Activated naive CD4-positive, alpha-beta T cell treated with anti-CD3 and anti-CD28 coated beads, Interleukin-2, amount 10 ng/mL, durations not matched to agents 7 days and 5 days (primary cell): ENCODE data around the gene GRIK4.
"Not testable (repeated sequence)": the region's sequence is repeated elsewhere in the genome, so short reads cannot be mapped to it uniquely, and the experiment has no call there.

Experiments
- CTCF ChIA-PET: fragments of 350-600 bp; sonication (Branson Sonifier 250); formaldehyde crosslinking; loops from one replicate; lab custom pipeline; 2021; ENCODE audit warnings: antibody characterized with exemption; lab: Charles Lee
- DNase-seq: peaks from one replicate; pipeline ENCODE4 v3.0.0-alpha.2; 2020
- H3K27ac Mint-ChIP-seq: one replicate; pipeline ENCODE4 v1.8.0; 2021; ENCODE audit warnings: mild to moderate bottlenecking, moderate library complexity, mixed read lengths
- H3K27me3 Mint-ChIP-seq: one replicate; pipeline ENCODE4 v1.8.0; 2021; ENCODE audit warnings: mild to moderate bottlenecking, mixed read lengths
- H3K36me3 Mint-ChIP-seq: one replicate; pipeline ENCODE4 v1.8.0; 2021; ENCODE audit warnings: mixed read lengths
- H3K4me1 Mint-ChIP-seq: one replicate; pipeline ENCODE4 v1.8.0; 2021; ENCODE audit warnings: mixed read lengths
- H3K4me3 Mint-ChIP-seq: one replicate; pipeline ENCODE4 v1.8.0; 2021; ENCODE audit warnings: mild to moderate bottlenecking, moderate library complexity, mixed read lengths
- H3K9me3 Mint-ChIP-seq: one replicate; pipeline ENCODE4 v1.8.0; 2021; ENCODE audit warnings: mixed read lengths

The GRIK4 gene

DNA sequence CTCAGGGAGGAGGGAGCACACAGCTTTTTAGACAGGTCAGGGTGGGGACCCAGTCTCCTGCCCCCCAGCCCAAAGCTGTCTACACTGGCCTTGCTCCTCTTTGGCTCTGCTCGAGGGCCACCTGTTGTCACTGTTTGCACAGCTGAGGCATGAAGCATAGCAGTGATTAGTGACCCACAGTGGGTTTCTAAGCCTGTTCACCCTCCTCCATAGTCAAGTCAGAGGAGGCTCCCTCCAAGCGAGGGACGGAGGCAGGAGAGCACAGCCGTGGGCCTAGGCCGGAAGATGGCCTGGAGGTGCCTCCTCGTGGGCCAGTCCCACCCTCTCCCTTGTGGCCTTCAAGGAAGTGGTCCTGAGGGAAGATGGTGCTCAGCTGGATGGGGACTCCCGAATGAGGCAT, 241.1 kb downstream of the GRIK4 start:
- CTCF ChIA-PET = no interaction called here
- Mint-ChIP-seq H3K4me1 (no peaks in the 10 kb centered on the region), H3K9me3 (no peaks in the 10 kb centered on the region), H3K4me3 (no peak overlapping the region), H3K27me3 (peaks cover 6% of the 10 kb centered on the region), H3K36me3 (no peaks in the 10 kb centered on the region), H3K27ac (no peak overlapping the region)
- no peak for DNase-seq

DNA sequence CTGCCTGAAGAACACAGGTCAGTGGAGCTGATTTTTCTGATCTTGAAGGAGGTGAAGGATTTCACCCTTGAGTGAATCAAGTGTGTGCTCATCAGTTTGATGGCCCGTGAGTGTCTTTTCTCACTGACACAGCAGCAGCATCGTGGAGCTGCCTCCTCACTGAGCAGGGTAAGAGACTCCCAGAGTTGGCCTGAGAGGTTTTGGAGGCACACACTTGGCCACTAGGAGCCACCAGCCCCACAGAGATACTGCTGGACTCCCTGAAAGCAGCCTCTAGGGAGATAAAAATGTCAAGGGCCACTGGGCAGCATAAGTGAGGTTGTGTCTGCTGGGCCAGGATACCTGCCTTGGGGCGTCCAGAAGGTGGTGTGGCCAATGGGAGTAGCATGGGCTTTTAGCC, 245.4 kb downstream of the GRIK4 start:
- Mint-ChIP-seq H3K4me3 (no peak overlapping the region), H3K27ac (no peak overlapping the region), H3K36me3 (no peaks in the 10 kb centered on the region), H3K27me3 (no peaks in the 10 kb centered on the region), H3K9me3 (no peaks in the 10 kb centered on the region), H3K4me1 (no peaks in the 10 kb centered on the region)
- DNase-seq = no peak
- CTCF ChIA-PET = no interaction called here

DNA sequence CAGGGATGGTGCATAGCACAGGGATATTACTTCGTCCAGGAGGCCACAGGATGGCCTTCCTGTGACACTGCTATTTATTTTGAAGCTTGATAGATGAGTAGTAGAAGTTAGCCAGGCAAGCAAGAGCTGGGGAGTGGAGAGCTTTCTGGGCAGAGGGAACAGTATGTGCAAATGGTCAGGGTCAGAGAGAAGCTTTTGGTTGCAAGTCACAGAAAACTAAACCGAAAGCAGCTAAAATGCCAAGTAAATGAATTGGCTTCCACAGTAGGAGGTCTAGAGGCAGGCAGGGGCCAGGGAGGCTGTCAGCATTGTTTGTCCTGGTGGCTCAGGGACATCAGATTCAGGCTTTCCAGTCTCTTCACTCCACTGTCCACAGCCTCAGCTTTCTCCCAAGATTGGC, 247.5 kb downstream of the GRIK4 start:
- Mint-ChIP-seq H3K9me3 (no peaks in the 10 kb centered on the region), H3K4me1 (no peaks in the 10 kb centered on the region), H3K27me3 (no peaks in the 10 kb centered on the region), H3K4me3 (no peak overlapping the region), H3K27ac (no peak overlapping the region), H3K36me3 (no peaks in the 10 kb centered on the region)
- DNase-seq = no peak
- CTCF ChIA-PET = no interaction called here

DNA sequence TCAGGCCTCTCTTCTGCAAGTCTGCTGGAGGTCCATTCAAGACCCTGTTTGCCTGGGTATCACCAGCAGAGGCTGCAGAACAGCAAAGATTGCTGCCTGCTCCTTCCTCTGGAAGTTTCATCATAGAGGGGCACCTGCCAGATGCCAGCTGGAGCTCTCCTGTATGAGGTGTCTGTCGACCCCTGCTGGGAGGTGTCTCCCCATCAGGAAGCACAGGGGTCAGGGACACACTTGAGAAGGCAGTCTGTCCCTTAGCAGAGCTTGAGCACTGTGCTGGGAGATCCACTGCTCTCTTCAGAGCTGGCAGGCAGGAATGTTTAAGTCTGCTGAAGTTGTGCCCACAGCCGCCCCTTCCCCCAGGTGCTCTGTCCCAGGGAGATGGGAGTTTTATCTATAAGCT, 254.2 kb downstream of the GRIK4 start:
- DNase-seq, H3K4me3 Mint-ChIP-seq, H3K4me1 Mint-ChIP-seq, H3K9me3 Mint-ChIP-seq, H3K27me3 Mint-ChIP-seq, H3K27ac Mint-ChIP-seq, CTCF ChIA-PET, H3K36me3 Mint-ChIP-seq: not testable (repeated sequence)

DNA sequence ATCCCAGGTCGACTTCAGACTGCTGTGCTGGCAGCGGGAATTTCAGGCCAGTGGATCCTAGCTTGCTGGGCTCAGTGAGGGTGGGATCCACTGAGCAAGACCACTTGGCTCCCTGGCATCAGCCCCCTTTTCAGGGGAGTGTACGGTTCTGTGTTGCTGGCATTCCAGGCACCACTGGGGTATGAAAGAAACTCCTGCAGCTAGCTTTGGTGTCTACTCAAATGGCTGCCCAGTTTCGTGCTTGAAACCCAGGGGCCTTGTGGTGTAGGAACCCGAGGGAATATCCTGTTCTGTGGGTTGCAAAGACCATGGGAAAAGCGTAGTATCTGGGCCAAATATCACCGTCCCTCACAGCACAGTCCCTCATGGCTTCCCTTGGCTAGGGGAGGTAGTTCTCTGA, 254.8 kb downstream of the GRIK4 start:
- H3K36me3 Mint-ChIP-seq = no peaks in the 10 kb centered on the region
- H3K27me3 Mint-ChIP-seq = peaks cover 5% of the 10 kb centered on the region
- no peaks in the 10 kb centered on the region for H3K4me1 Mint-ChIP-seq
- no peak overlapping the region for H3K4me3 Mint-ChIP-seq
- H3K27ac Mint-ChIP-seq = no peak overlapping the region
- no peak for DNase-seq
- CTCF ChIA-PET = no interaction called here
- no peaks in the 10 kb centered on the region for H3K9me3 Mint-ChIP-seq

DNA sequence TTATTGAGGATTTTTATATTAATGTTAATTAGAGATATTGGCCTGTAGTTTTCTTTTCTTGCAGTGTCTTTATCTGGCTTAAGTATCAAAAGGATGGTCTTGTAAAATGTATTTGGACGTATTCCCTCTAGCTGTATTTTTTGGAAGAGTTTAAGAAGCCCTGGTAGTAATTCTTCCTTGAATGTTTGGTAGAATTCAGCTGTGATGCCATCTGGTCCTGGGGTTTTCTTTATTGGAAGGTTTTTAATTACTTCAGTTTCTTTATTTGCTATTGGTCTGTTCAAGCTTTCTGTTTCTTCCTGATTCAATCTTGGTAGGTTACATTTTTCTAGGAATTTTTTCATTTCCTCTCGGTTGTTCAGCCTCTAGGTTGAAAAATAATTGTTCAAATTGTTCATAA, 257.4 kb downstream of the GRIK4 start:
- peaks cover 7% of the 10 kb centered on the region for H3K27me3 Mint-ChIP-seq
- CTCF ChIA-PET = no interaction called here
- no peaks in the 10 kb centered on the region for H3K9me3 Mint-ChIP-seq
- H3K36me3 Mint-ChIP-seq = no peaks in the 10 kb centered on the region
- H3K27ac Mint-ChIP-seq = no peak overlapping the region
- no peak for DNase-seq
- no peak overlapping the region for H3K4me3 Mint-ChIP-seq
- H3K4me1 Mint-ChIP-seq = no peaks in the 10 kb centered on the region

DNA sequence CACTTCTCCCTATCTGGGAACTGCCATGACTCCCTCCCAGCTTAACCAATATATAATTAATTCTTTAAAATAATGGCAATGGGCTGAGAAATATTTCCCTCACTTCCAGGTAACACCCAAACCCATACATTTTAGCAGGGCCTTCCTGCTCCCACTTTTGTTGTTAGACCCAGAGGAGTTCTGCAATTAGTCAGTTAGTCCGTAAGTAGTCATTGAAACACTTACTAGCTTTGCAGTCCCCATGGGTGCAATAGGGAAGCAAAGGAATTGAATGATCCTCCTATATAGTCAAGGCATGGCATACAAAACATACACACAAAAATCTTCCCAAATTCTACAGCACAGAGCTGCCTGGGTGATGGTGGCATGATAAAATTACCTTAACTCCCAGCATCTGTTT, 258.4 kb downstream of the GRIK4 start:
- H3K27me3 Mint-ChIP-seq = peaks cover 10% of the 10 kb centered on the region
- H3K27ac Mint-ChIP-seq = no peak overlapping the region
- H3K36me3 Mint-ChIP-seq = no peaks in the 10 kb centered on the region
- H3K4me1 Mint-ChIP-seq = no peaks in the 10 kb centered on the region
- CTCF ChIA-PET = no interaction called here
- no peak overlapping the region for H3K4me3 Mint-ChIP-seq
- H3K9me3 Mint-ChIP-seq = no peaks in the 10 kb centered on the region
- DNase-seq = no peak

DNA sequence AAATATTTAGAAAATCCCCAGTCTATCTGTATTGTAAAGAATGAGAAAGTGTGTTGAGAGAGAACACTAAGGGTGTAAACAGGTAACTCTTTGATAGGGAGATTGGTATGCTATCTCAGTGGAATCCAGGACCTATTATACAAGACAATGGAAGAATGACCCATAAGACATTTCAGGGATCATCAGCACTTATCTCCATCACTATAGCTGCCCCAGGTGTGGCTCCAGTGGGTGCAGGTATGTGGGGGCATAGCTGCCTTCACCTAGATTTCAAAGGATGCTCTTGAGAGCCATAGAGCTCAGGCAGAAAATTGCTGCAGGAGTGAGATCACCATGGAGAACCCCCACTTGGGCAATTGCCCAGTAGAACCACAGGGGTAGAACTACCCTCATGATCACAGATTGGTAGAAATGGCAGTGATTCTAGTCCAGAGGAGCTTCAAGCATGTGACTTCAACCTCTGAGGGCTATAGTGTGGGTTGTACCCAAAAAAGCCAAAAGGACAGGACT, 260.1 kb downstream of the GRIK4 start:
- H3K36me3 Mint-ChIP-seq = no peaks in the 10 kb centered on the region
- CTCF ChIA-PET = no interaction called here

DNA sequence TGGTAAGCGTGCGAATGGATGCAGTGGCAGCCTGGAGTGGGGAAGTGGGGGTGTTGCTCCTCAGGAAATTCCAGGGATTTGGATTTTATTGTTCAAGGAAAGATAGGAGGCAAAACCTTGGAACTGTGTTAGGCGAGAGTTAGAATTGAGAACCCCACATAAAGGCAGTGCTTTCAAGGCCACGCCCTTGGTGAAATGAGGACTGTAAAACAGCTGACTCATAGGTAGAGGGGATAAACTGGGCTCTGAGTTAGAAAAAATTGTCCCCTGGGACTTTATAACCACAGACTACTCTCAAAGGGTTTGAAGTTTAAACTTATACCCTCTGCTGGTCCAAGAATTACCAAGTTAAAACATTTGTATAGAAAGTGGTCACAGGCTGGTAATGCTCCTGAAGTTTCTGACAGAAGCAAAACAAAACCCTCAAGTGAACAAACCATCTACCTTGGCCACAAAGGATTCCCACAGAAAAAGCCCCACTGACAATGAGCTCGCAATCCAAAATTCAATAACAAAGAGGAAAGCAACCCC, 262.0 kb downstream of the GRIK4 start:
- DNase-seq = no peak
- Mint-ChIP-seq H3K4me1 (no peaks in the 10 kb centered on the region), H3K27ac (no peak overlapping the region), H3K4me3 (no peak overlapping the region), H3K9me3 (no peaks in the 10 kb centered on the region), H3K27me3 (peaks cover 4% of the 10 kb centered on the region), H3K36me3 (no peaks in the 10 kb centered on the region)
- CTCF ChIA-PET = interaction anchor here (0.9 kb wide), 1 partner anchor 284 kb away, joined by 3 read pairs; no protein-coding TSS in a partner anchor

More for the DNA sequence above, 260.1 kb downstream of the GRIK4 start:
- Mint-ChIP-seq H3K9me3 (no peaks in the 10 kb centered on the region), H3K4me3 (no peak overlapping the region), H3K4me1 (no peaks in the 10 kb centered on the region), H3K27ac (no peak overlapping the region), H3K27me3 (peaks cover 4% of the 10 kb centered on the region)
- DNase-seq = no peak

DNA sequence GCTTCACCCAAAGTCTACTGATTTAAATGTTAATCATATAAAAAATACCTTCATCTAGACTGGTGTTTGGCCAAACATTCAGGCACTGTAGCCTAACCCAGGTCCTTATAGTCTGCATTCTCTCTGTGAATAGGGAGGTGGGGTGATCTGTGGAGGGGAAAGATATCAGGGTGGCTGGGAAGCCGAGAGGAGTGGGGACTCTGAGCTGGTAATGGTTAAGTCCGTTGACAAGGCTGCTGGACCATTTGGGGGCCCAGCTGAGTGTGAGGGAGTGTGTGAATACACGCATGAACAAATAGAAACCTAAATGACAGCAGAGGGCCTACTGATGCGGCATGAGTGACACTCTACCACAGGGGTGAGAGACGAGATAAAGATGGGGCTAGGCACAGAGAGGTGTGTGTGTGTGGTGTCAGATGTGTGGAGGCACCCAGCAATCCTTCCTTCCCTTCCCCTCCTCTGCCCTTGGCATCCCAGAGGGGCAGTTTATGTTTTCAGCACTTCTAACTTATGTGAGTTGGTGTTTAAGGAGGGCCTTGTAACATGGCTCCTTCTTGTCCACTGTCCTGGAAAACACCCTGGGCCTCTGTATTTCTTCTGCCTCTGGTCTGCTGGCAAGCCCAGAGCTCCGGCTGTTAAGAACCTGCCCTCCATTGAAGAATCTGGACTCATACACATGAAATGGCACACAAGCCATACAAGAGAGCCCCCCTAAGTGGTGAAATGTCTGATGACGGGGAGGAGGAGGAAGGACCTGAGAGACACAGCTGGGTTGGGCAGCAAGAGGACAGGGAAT, 263.2 kb downstream of the GRIK4 start:
- Mint-ChIP-seq H3K4me1 (no peaks in the 10 kb centered on the region), H3K27ac (no peak overlapping the region), H3K36me3 (no peaks in the 10 kb centered on the region), H3K9me3 (no peaks in the 10 kb centered on the region), H3K27me3 (peaks cover 12% of the 10 kb centered on the region), H3K4me3 (no peak overlapping the region)
- CTCF ChIA-PET = no interaction called here
- DNase-seq = no peak

DNA sequence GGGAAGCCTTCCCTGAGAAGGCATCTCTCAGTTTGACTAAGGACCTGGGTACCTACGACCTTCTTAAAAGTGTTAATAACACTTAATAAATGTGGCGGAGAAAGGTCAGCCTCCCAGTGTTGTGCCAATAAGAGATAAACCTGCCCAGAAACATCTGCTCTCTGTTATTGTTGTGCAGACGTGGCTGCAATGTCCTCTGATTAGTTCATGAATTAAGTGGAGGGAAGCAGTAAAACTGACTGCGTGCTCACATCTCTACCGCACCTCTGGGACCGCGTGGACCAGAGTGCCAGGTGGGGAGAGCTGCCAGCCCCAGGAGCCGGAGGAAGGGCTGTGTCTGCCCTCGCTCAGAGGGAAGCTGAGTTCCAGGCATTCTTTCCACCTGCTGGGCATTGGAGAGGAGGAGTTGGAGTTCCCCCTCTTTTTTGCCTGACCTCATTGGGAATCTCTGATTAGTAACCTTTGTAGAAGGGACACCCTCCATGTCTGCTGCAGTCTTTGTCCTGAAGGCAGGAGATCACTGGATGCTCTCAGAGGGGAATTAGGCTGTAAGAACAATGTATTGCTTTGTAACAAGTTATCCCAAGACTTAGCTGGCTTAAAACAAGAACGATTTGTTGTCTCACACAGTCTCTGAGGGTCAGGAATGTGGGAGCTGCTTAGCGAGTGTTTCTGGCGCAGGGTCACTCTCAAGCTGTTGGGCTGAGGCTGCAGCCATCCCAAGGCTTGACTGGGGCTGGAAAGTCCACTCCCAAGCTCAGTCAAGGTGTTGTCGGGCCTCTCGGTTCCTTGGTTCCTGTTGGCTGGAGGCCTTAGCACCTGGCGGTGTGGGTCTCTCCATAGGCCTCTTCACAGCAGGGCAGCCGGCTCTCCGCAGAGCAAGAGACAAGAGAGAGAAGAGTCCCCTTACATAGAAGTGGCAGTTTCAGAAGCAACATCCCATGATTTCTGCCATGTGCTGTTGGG, 264.7 kb downstream of the GRIK4 start:
- H3K9me3 Mint-ChIP-seq = no peaks in the 10 kb centered on the region
- DNase-seq = no peak
- no peak overlapping the region for H3K4me3 Mint-ChIP-seq
- H3K27me3 Mint-ChIP-seq = peaks cover 12% of the 10 kb centered on the region
- no peaks in the 10 kb centered on the region for H3K4me1 Mint-ChIP-seq
- no peaks in the 10 kb centered on the region for H3K36me3 Mint-ChIP-seq
- H3K27ac Mint-ChIP-seq = no peak overlapping the region
- CTCF ChIA-PET = no interaction called here

DNA sequence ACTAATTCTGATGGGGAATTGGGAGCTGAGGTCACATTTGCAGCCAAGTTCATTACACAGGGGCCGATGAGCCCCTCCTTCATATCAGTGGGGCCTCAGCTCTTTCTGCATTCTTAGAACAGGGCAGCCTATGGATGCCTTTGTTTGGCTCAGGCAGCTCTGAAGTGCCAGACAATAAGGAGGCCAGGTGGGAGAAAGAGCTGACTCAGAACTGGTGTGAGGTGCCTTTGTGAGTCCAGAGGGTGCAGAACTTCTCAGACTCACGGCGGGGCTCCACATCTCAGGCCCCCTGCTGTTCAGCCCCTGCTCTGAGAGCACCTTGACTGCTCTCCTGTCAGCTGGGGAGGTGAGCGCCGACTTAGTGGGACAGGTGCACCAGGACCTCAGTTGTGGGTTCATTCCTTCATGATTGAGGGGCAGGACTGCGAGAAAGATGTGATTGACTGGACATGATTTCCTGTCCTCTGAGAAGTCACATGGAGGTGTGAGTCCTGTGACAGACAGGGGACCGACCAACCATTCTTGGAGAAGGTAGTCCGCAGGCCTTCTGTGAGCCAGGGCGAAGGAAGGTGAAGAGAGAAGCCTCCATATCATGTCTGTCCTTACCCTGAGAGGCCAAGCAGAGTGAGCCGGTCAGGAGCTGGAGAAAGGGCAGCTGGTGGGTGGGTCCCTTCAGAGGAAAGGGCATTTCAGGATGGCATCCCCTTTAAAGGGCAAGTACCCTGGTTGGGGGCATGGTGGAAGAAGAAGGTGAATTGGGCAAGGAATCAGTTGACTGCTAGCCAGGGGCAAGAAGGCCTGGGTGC, 267.3 kb downstream of the GRIK4 start:
- no peaks in the 10 kb centered on the region for H3K36me3 Mint-ChIP-seq
- DNase-seq = no peak
- no peaks in the 10 kb centered on the region for H3K4me1 Mint-ChIP-seq
- CTCF ChIA-PET = no interaction called here
- H3K9me3 Mint-ChIP-seq = no peaks in the 10 kb centered on the region
- H3K27me3 Mint-ChIP-seq = peaks cover 11% of the 10 kb centered on the region
- H3K4me3 Mint-ChIP-seq = no peak overlapping the region
- no peak overlapping the region for H3K27ac Mint-ChIP-seq

DNA sequence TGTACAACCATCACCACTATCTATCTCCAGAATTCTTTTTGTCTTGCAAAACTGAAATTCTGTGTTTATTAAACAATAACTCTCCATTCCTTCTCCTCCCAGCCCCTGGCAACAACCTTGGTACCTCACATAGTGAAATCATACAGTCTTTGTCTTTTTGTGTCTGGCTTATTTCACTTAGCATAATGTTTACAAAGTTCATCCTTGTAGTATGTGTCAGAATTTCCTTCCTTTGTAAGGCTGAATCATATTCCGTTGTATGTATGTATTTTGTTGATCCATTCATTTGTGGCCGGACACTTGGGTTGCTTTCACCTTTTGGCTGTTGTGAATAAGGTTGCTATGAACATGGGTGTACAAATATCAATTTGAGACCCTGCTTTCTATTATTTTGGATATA, 268.7 kb downstream of the GRIK4 start:
- H3K9me3 Mint-ChIP-seq = no peaks in the 10 kb centered on the region
- CTCF ChIA-PET = no interaction called here
- H3K27ac Mint-ChIP-seq = no peak overlapping the region
- H3K4me1 Mint-ChIP-seq = no peaks in the 10 kb centered on the region
- H3K36me3 Mint-ChIP-seq = no peaks in the 10 kb centered on the region
- H3K4me3 Mint-ChIP-seq = no peak overlapping the region
- H3K27me3 Mint-ChIP-seq = peaks cover 8% of the 10 kb centered on the region
- no peak for DNase-seq
